Stromal cell of bone marrow (primary cell): Measurements from ENCODE around the gene NIPA2.

Experiments used
- DNase-seq: peaks from one replicate; pipeline ENCODE4 v3.0.0-alpha.2; 2012; ENCODE audit warnings: low read depth

NIPA2 gene

GRCh38 chr15:22877607-22878006 is 39.1 kb downstream of the NIPA2 start:
- no peak for DNase-seq

- no peak for DNase-seq
These were observed 39.6 kb downstream of the NIPA2 start for GRCh38 chr15:22878103-22878502.

DNA sequence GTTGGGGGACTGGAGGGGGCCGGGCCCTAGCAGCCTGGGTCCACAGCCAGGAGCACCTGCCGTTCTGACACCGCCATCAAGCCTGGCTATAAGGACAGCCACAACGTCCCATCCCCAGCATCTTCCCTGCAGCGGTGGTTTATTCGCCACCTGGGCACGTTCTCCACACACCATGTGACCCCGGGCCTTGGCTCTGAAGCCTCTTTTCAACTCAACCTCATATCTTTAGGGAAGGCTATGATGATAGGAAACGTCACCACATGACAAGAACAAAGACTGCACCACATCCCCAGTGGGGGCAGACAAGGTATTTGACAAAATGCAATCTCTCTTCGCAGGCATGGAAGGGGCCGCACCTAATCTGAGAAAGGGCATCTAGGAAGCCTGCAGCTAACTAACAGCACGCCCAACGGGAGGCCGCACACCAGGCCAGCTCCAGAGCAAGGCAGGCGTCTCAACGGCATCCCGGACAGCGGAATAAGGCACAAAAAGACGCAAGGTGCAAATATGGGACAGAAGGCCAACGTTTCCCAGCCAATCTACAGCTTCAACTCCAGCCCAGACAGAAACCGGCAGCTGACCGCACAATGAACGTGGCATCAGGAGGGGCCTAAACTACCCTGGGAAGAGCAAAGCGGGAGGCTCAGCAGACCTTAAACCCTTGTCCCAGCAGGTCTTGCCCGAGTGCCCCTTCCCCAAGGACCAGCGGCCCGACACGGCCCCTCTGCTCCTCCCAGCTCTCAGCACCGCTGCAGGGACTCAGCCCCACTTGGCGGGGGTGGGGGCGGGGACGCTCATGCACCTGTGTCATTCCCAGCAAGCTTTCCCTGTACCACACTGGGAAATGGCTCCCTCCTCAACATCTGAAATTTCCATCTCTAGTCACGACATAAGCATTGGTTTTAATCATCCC is 41.9 kb downstream of the NIPA2 start:
- no peak for DNase-seq

- DNase-seq = no peak
These were observed 42.7 kb downstream of the NIPA2 start for GRCh38 chr15:22880981-22881738.

GRCh38 chr15:22881739-22882440 is 43.4 kb downstream of the NIPA2 start:
- DNase-seq = no peak

- DNase-seq = no peak
These were observed 44.7 kb downstream of the NIPA2 start for GRCh38 chr15:22883196-22883595.

GRCh38 chr15:22884344-22884743 is 45.9 kb downstream of the NIPA2 start:
- DNase-seq = no peak

DNA sequence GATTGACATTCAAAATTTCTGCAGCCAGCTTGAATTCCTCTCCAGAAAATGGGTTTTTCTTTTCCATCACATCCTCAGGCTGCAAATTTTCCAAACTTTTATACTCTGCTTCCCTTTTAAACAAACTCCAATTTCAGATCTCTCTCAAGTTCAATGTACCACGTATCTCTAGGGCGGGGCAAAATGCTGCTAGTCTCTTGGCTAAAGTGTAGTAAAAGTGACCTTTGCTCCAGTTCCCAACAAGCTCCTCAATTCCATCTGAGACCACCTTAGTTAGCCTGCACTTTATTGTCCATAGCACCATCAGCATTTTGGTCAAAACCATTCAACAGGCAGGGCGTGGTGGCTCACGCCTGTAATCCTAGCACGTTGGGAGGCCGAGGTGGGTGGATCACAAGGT is 46.7 kb downstream of the NIPA2 start:
- no peak for DNase-seq

DNA sequence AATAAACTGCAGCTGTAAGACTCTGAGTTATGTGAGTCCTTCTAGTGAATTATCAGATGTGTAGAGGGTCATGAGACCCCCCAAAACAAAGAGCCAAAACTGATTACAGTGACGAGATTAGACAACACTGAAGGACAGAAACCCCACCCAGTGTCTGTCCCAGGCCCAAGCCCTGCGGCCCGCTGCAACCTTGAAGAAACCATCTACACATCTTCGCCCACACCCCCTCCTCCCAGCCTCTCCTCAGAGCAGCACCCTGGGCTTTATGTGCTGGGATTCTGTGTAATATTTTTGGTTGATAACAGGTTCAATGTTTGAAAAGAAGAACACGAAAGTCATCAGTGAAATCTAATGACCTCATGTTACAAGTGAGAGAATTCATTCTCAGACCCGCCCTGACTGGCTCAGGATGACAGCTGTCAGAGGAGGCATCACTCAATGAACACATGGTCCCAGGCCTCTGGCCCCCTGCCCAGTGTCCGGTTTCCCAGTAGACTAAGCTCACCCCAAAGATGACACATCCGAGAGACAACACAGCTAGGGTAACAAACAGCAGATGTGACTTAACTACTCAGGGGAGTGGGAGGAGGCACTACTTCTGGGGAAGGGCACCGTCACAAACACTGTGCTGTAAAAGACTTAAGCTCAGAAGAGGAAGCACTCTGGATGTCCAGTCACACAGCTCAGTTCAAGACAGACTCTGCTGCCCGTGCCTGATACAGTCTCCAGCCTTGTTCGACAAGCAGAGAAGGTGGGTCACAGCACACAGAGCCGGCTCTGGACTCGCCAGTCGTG is 48.9 kb downstream of the NIPA2 start:
- DNase-seq = peak; percentile 50

GRCh38 chr15:22888120-22888859 is 49.8 kb downstream of the NIPA2 start:
- peak; percentile 88 for DNase-seq

DNA sequence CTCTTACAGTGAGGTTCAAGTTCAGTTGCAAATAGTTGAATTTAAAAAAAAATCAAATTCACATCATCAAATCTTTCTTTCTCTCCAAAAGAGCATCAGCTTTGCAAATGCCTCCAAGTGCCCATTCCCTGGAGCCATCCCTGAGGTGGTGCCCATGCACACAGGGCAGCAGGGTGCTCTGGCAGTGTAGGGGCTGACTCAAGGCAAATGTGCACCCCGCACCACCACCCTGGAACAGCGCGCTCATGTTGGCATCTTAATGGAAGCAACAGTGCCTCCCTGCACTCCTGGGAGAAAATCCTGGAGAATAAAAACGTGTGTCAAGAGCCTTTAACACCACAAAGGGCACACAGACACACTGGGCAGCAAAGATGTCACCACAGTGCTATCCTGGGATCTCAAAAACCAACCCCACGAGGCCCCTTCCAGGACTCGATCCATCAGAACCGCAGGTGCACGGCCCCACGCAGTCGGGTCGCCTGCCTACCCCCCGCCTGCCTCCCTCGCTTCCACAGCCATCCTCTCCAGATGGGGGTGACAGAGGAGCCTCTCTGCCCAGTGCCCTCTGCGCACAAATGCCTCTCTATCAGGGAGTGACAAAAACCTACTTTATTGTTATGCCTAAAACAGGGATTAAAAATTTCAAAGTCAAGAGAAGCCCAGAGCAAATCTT is 50.8 kb downstream of the NIPA2 start:
- DNase-seq = no peak

DNA sequence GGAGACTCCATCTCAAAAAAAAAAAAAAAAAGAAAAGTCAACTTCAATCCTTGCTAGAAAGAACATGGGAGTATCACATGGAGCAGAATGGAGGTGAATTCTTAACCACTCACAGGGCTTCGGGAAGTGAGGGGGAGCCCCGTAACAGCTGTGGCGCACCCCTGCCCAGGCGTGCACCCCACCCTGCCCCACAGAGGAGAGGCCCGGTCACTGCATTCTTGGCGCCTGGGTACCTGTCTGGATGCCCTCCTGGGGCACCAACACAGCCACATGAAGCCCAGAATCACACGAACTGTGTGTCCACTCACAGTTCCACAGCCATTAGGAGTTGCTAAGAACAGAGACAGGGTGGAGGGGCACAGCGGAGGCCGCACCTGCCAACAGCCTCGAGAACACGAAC is 51.8 kb downstream of the NIPA2 start:
- DNase-seq = no peak

DNA sequence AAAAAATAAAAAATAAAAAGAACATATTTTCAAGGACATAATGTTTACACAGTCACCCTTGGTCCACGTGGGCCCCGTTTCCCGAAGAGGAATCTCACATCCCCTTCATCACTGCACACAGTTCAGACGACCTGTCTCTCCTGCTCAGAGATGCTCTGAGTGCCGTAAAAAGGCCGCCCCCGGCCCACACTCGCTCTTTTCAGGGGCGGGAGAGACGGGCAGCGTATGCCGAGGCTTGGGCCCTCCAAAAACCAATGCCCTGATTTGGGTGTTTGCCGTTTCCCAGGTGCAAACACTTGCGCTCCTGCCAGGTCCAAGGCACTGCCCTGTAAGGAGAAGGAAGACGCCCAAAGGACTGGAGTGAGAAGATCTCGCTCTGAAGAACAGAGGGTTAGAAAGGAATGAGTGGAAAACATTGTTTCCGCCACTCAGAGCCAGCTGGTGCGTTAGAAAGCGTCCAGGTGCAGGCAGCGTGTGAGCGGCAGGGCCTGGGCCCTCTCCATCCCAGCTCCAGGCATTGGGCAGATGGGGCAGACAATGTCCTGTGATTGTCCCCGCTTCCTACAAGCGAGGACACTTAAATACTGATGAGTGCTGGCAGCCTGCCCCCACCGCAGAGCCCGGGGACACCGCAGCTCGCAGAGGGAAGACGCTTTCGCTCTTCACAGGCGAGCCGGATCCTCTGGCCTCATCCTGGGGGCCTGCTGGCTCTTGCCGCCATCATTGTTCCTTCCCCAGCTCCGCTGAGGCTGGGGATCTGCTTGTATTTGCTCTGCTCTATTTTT is 53.2 kb downstream of the NIPA2 start:
- DNase-seq = no peak

- no peak for DNase-seq
These were observed 53.9 kb downstream of the NIPA2 start for GRCh38 chr15:22892333-22892732.

GRCh38 chr15:22893081-22893480 is 54.6 kb downstream of the NIPA2 start:
- no peak for DNase-seq

DNA sequence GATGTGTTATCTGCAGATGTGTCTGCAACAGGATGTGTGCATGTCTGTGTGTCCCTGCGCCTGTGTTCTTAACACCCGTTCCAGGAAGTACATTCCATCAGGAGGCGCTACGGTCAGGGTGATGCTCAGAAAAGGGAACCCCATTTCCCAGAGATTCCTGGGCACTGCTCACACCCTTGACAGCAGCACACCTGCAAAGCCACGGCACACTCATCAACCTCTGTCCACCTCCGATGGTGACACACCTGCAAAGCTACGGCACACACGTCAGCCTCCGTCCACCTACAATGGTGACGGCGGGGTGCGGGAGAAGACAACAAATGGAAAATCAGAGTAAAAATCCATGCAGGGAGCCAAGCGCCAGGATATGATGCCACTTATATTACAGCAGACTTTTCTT is 55.4 kb downstream of the NIPA2 start:
- DNase-seq = no peak

- DNase-seq = no peak
These were observed 57.2 kb downstream of the NIPA2 start for GRCh38 chr15:22895465-22896190.

DNA sequence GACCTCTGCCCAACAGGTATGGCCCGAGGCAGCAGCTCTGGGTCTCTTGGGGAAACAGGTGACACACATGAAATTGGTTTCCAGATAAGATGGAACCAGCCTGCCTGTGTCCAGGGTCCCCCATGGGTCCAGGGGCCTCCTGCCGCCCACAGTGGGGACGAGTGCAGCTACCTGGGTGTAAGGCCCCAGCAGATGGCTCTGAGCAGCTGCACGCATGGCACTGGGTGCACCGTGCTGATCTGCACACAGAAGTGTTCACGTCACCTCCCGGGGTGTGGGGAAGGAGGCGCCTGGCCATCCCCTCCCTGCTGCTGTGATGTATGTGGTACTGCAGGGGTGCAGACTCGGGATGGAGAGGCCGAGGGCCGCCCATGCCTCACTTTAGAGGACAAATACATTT is 63.6 kb downstream of the NIPA2 start:
- DNase-seq = no peak

GRCh38 chr15:22902578-22902977 is 64.1 kb downstream of the NIPA2 start:
- DNase-seq = no peak
